BE2C (cell line): ENCODE measurements around the gene ISLR.

Source experiments
- DNase-seq: peaks from one replicate; pipeline ENCODE4 v3.0.0-alpha.2; 2020
- H3K27me3 ChIP-seq: fragments of 250-450 bp; sonication (Bioruptor Pico); 2 replicates; pipeline ENCODE4 v1.5.1; 2020; ENCODE audit warnings: mild to moderate bottlenecking
- H3K36me3 ChIP-seq: fragments of 250-450 bp; sonication (Bioruptor Pico); 2 replicates; pipeline ENCODE4 v1.5.1; 2020; ENCODE audit warnings: mild to moderate bottlenecking
- H3K4me1 ChIP-seq: fragments of 250-450 bp; sonication (Bioruptor Pico); 2 replicates; pipeline ENCODE4 v1.5.1; 2020
- H3K4me3 ChIP-seq: 2 replicates; pipeline ENCODE4 v1.5.1; 2011; ENCODE audit warnings: low read depth, low read length
- H3K9me3 ChIP-seq: fragments of 250-450 bp; sonication (Bioruptor Pico); 2 replicates; pipeline ENCODE4 v1.5.1; 2020
- CTCF ChIP-seq: IDR thresholded peaks from 2 replicates; pipeline ENCODE4 v1.5.1; 2012; ENCODE audit warnings: mild to moderate bottlenecking, low read depth, low read length

Gene ISLR

GRCh38 chr15:74225928-74226327, 52.4 kb downstream of the ISLR start:
- Histone ChIP-seq H3K4me3 (no peak overlapping the region), H3K9me3 (no peaks in the 10 kb centered on the region), H3K36me3 (no peaks in the 10 kb centered on the region), H3K27me3 (no peaks in the 10 kb centered on the region), H3K4me1 (peaks cover 82% of the 10 kb centered on the region)
- TF ChIP-seq CTCF, result no peak
- DNase-seq, result no peak
